Calu3 (cell line): ENCODE measurements around the gene PKIB. TPM values are rescaled to one million over a fixed set of nuclear protein-coding genes. Genes with fewer than 3 reads are reported as not detected.

ENCODE experiments used
- BruUV-seq: library from RNA; stranded (reverse); fragments of 400-500 nt; replicated peaks from 2 replicates; lab custom pipeline; 2021; lab: Mats Ljungman, UMichigan
- CTCF ChIA-PET: fragments of 300-600 bp; sonication (Branson Sonifier 250); formaldehyde crosslinking; loops from one replicate; lab custom pipeline; 2022; ENCODE audit warnings: antibody characterized with exemption; lab: Charles Lee
- DNase-seq: peaks from one replicate; pipeline ENCODE4 v3.0.0; 2022
- H3K27ac Mint-ChIP-seq: one replicate; pipeline ENCODE4 v1.8.0; 2022; ENCODE audit warnings: mixed read lengths; ENCODE audit not compliant: unreplicated experiment
- H3K27me3 Mint-ChIP-seq: one replicate; pipeline ENCODE4 v1.8.0; 2022; ENCODE audit warnings: mixed read lengths; ENCODE audit not compliant: unreplicated experiment
- H3K36me3 Mint-ChIP-seq: one replicate; pipeline ENCODE4 v1.8.0; 2022; ENCODE audit warnings: mild to moderate bottlenecking, moderate library complexity, mixed read lengths; ENCODE audit not compliant: insufficient read depth, unreplicated experiment
- H3K4me1 Mint-ChIP-seq: one replicate; pipeline ENCODE4 v1.8.0; 2022; ENCODE audit warnings: mild to moderate bottlenecking, low read depth, mixed read lengths; ENCODE audit not compliant: unreplicated experiment
- H3K4me3 Mint-ChIP-seq: one replicate; pipeline ENCODE4 v1.8.0; 2022; ENCODE audit warnings: mild to moderate bottlenecking, low read depth, moderate library complexity, mixed read lengths; ENCODE audit not compliant: unreplicated experiment
- H3K9me3 Mint-ChIP-seq: one replicate; pipeline ENCODE4 v1.8.0; 2022; ENCODE audit warnings: low read depth, mixed read lengths; ENCODE audit not compliant: unreplicated experiment
- intact Hi-C: fragments of 100-400 bp; cut with micrococcal nuclease; formaldehyde crosslinking; loops from one replicate; pipeline ENCODE4 v1.10.0; 2022; ENCODE audit not compliant: unreplicated experiment
- total RNA-seq: library from RNA; stranded (reverse); gene quantifications from 2 replicates; pipeline ENCODE4 v1.2.3, GENCODE V29; 2022
- TF ChIP-seq, protein P1 (sequence below): fragments of 200-600 bp; IDR thresholded peaks from one replicate; pipeline ENCODE4 v1.8.0; 2022; ENCODE audit warnings: antibody characterized with exemption; ENCODE audit not compliant: unreplicated experiment

PKIB gene
- total RNA-seq, 1 experiment from 2014 or later, result 17.2 TPM

DNA sequence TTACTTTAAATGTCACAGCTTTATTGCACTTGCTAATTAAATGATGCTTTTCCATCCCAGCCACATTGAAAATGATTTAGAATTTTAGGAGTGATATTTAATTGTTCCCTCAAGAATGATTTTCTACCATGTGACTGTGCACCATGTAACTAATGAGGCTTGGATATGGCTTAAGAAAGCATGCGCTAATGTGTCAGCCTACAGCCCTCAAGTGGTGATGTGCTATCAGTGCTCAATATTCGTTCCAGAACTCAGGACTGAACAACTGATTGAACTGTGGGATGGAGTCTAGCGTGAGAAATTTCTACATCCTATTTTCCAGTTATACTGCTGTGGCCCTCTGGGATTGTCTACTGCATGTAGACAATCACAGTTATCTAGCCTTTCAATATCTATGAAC, 71.5 kb downstream of the PKIB start:
- H3K4me3 Mint-ChIP-seq, result no peak overlapping the region
- peaks cover 27% of the 10 kb centered on the region for H3K4me1 Mint-ChIP-seq
- BruUV-seq, result no TSS peak
- intact Hi-C loops, result no loop called here
- no peaks in the 10 kb centered on the region for H3K27me3 Mint-ChIP-seq
- no peaks in the 10 kb centered on the region for H3K36me3 Mint-ChIP-seq
- H3K27ac Mint-ChIP-seq, result no peak overlapping the region
- CTCF ChIA-PET, result interaction anchor here (0.6 kb wide), 1 partner anchor 31 kb away, joined by 3 read pairs; no protein-coding TSS in a partner anchor
- DNase-seq, result no peak
- TF ChIP-seq, protein P1, sequence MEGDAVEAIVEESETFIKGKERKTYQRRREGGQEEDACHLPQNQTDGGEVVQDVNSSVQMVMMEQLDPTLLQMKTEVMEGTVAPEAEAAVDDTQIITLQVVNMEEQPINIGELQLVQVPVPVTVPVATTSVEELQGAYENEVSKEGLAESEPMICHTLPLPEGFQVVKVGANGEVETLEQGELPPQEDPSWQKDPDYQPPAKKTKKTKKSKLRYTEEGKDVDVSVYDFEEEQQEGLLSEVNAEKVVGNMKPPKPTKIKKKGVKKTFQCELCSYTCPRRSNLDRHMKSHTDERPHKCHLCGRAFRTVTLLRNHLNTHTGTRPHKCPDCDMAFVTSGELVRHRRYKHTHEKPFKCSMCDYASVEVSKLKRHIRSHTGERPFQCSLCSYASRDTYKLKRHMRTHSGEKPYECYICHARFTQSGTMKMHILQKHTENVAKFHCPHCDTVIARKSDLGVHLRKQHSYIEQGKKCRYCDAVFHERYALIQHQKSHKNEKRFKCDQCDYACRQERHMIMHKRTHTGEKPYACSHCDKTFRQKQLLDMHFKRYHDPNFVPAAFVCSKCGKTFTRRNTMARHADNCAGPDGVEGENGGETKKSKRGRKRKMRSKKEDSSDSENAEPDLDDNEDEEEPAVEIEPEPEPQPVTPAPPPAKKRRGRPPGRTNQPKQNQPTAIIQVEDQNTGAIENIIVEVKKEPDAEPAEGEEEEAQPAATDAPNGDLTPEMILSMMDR, result no peak
- no peaks in the 10 kb centered on the region for H3K9me3 Mint-ChIP-seq

DNA sequence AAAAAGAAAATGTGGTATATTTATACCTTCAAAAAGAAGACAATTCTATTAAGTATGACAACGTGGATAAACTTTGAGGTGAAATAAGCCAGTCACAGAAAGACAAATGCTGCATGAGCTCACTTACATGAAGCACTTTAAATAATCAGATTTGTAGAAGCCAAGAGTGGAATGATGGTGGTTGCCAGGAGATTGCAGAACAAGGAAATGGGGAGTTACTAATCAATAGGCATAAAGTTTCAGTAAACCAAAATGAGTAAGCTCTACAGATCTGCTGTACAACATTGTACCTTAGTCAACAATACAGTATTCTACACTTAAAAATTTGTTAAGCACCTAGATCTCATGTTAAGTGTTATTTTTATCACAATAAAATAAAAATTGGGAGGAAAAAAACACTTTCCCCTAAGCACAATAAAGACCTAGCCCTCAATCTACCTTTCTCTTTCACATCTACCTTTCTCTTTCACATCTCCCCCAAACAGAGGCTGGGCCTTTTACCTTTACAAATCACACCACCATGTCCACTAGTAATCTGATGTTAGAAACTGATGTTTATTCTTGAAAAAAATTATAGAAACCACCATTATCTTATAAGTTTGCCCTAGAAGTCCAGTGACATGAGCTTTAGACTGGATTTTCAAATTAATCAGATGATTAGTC, 73.9 kb downstream of the PKIB start:
- Mint-ChIP-seq H3K4me3 (peak overlapping the region; percentile 4), H3K27me3 (no peaks in the 10 kb centered on the region), H3K36me3 (no peaks in the 10 kb centered on the region), H3K4me1 (peaks cover 21% of the 10 kb centered on the region), H3K9me3 (peaks cover 5% of the 10 kb centered on the region), H3K27ac (peak overlapping the region; percentile 54)
- TF ChIP-seq, protein P1, result no peak
- DNase-seq, result no peak
- CTCF ChIA-PET, result interaction anchor here (0.5 to 1.6 kb wide), 5 partner anchors 12 to 519 kb away, joined by 3 to 8 read pairs (median 3); partner anchors contain the start of gene PKIB
- intact Hi-C loops, result no loop called here
- BruUV-seq, result no TSS peak

DNA sequence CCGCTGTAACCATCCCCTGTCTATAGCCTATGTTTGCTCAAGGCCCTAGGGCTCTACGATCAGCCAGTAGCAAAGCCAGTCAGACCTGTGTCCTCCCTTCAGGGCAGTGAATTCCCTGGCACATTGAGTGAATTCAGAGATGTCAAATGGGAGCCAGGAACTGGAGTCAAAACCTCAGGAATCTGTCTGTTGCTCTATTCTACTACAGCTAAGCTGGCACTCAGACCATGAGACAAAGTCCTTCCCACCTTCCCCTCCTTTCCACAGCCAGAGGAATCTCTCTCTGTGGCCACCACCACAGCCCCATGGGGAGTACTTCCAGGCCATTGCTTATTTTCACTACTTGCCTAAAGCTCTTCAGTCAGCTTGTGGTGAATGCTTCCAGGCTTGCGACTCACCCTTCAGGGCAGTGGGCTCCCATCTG, 82.0 kb downstream of the PKIB start:
- peaks cover 35% of the 10 kb centered on the region for H3K4me1 Mint-ChIP-seq
- no peak for DNase-seq
- peaks cover 4% of the 10 kb centered on the region for H3K36me3 Mint-ChIP-seq
- no peak overlapping the region for H3K4me3 Mint-ChIP-seq
- H3K27ac Mint-ChIP-seq, result no peak overlapping the region
- no TSS peak for BruUV-seq
- CTCF ChIA-PET, result no interaction called here
- no peaks in the 10 kb centered on the region for H3K27me3 Mint-ChIP-seq
- H3K9me3 Mint-ChIP-seq, result peaks cover 12% of the 10 kb centered on the region
- TF ChIP-seq, protein P1, result no peak
- intact Hi-C loops, result no loop called here

DNA sequence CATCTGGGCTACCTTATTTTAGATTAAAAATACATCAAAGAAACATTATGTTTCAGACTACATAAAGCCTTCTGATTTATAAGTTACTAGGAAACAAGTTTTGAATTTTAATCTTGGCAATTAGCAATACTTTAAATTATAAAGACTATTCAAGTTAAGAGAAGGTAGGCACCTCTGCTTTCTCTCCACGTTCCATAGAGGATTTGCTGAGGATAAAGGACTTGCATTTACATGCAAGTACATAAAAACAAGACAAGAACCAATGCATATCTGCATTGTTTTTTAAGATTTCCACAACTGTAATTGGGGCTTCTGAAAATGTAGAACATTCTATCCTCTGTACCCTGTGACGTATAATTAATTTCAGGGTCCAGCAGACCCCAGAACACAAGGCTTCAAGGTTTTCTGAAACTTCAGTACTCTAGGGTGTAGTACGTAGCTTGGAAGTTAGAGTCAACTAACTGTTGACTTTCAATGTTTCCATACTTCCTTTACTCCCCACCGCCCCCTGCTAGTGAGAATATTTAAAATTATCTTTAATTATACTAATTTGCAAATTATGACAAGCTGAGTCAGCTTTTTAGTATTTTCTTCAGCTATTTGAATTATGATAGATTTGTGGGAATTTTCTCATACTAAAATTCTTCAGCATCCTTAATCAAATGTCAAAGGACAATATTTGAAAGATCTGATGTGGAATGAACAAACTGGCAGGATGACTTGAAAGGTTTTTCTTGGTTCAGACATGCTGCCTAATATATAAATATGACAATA, 82.8 kb downstream of the PKIB start:
- Mint-ChIP-seq H3K27me3 (no peaks in the 10 kb centered on the region), H3K4me3 (no peak overlapping the region), H3K9me3 (peaks cover 12% of the 10 kb centered on the region), H3K27ac (no peak overlapping the region), H3K36me3 (peaks cover 8% of the 10 kb centered on the region), H3K4me1 (peaks cover 43% of the 10 kb centered on the region)
- CTCF ChIA-PET, result no interaction called here
- no TSS peak for BruUV-seq
- intact Hi-C loops, result no loop called here
- DNase-seq, result no peak
- TF ChIP-seq, protein P1, result no peak
